GM21381 (cell line): ENCODE data around the gene TMEM200A.

Experiments used
- ATAC-seq: cut with Tn5 transposase; IDR thresholded peaks from one replicate; pipeline ENCODE4 v1.9.1; 2021; ENCODE audit warnings: mild to moderate bottlenecking, moderate library complexity; ENCODE audit not compliant: unreplicated experiment

The TMEM200A gene

GRCh38 chr6:130377371-130377770, 11.6 kb downstream of the TMEM200A start:
- ATAC-seq: no peak

GRCh38 chr6:130377915-130378314, 12.1 kb downstream of the TMEM200A start:
- no peak for ATAC-seq

DNA sequence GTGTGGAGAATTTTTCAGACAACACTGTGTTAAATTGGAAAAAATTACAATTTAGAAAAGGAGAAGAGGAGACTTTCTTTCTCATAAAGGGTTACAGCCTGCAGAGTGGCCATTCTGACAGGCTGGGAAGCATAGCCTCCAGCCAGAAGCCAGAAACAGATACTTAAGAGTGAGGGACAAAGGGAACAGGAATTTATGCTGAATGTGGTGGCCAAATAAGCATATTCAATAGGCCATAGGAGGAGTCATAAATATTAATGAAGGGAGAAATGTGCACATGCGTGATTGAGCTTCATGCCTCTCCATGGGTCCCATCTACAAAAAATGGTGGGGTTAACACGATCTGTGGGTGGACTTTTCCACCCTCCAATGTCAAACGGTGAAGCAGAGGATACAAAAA, 13.4 kb downstream of the TMEM200A start:
- no peak for ATAC-seq

- ATAC-seq: no peak
Measured at GRCh38 chr6:130381012-130381411, 15.2 kb downstream of the TMEM200A start.

GRCh38 chr6:130381459-130382380, 15.9 kb downstream of the TMEM200A start:
- no peak for ATAC-seq

DNA sequence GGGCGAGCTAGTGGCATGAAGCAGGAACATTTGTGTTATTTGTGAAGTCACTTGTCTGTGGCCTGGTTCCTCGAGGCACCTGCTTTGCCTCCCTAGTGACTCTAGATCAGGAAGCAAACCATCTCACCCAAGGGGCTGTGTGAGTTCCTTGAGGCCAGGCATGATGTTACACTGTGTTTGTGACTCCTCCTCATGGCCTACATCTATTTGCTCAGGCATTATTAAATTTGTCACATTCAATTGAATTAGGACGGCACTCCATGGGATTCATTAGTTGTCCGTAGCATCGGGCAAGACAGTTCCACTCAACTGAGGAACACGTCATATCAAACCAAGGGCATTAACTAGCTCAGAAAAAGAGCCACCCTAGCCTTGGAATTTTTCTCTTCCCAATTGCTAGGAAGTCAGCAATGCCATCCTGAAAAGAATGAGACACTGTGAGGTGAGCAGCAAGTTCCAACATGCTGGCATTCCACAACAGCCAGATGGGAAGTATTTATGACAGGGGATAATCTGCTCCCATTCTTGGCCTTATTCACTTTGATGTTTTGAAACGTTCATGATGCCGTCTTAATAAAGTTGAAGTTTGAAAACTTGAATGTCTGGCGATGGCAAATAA, 17.2 kb downstream of the TMEM200A start:
- ATAC-seq: no peak

GRCh38 chr6:130385064-130385695, 19.4 kb downstream of the TMEM200A start:
- ATAC-seq: no peak

GRCh38 chr6:130389142-130389541, 23.3 kb downstream of the TMEM200A start:
- ATAC-seq: no peak

GRCh38 chr6:130390890-130391289, 25.1 kb downstream of the TMEM200A start:
- no peak for ATAC-seq

DNA sequence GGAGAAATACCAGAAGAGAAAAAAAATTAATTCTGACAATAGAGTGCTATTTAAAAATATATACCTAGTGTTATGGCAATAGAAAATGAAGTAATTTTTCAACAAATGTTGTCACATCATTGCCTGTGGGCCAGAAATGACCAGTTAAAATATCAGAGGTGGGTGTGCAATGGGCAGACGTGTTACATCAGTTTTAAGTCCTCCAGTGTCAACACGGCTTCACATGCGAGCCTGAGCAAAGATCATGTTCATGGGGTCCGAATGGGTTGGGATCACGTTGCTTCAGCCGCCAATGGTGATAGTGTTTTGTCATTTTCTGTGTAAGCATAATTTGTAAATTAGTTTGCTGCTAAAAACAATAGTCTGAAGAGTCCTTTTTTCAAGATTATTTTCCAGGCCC, 27.5 kb downstream of the TMEM200A start:
- no peak for ATAC-seq

DNA sequence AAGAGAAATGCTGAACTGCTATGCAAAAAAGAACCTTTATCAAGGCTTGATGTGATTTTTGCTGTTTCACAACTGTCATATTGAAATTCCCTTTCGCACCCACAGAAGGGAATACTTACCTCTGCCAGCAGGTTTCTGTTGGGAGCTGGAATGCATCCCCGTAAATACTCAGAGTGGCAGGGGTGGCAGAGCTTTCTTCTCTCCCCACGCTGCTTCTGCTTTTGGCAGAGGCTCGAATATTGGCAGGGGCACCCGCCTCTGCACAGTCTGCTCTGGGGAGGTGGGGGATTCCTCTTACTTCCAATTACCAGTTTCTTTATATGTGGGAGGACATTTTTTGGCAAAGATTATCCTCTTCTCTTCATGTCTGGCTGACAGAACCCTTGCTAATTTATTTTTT, 28.4 kb downstream of the TMEM200A start:
- no peak for ATAC-seq

- no peak for ATAC-seq
Measured at GRCh38 chr6:130395164-130395563, 29.3 kb downstream of the TMEM200A start.

DNA sequence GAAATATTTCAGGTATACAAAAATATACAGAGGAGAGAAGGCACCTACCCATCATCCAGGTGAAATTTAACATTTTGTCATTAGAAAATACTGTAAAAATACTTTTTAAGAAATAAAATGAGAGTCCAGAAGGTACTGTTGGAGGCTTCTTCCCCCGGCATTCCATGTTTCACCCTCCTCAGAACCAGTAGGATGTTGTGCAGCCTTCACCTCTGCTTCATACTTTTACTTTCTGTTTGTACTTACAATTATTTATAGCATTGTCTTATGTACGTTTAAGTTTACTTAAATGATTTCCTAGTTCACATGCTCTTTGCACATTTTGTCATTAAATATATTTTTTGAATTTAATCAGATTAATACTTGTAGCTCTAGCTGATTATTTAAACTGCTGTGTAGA, 30.9 kb downstream of the TMEM200A start:
- ATAC-seq: no peak

- no peak for ATAC-seq
Measured at GRCh38 chr6:130405549-130405948, 39.7 kb downstream of the TMEM200A start.

- ATAC-seq: no peak
Measured at GRCh38 chr6:130407032-130407431, 41.2 kb downstream of the TMEM200A start.

DNA sequence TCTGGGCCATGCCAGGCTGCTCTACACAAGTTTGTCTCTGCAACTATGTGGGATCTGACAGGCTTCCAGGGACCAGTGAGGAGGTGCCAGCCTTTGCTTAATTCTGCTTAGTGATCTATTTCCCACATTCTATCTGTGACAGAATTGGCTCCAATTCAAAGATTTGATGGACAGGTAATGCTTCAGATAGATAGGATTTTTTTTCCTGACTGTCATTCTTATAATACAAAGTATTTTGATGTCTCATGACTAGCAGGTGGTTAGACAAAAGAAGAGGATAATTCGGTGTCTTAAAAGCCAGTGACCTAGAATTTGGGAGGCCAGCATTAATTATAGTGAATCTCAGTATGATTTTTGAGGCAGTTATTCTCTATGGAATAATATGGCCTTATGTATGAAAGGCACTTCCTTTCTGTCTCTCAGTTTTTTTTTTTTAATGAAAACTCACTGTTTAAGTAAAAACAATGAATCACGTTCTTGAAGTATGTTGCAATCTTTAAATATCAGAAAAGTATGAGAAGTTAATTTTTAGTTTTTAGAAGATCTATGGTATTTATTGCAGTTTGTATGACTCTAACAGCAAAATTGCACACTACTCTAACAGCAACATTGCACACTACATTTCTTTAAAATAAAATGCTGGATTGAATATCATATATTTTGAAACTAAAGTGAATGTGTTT, 43.7 kb downstream of the TMEM200A start:
- ATAC-seq: no peak

- ATAC-seq: no peak
Measured at GRCh38 chr6:130411481-130411880, 45.7 kb downstream of the TMEM200A start.

- ATAC-seq: no peak
Measured at GRCh38 chr6:130412556-130413290, 46.9 kb downstream of the TMEM200A start.

GRCh38 chr6:130417951-130418350, 52.1 kb downstream of the TMEM200A start:
- ATAC-seq: no peak

- ATAC-seq: no peak
Measured at GRCh38 chr6:130420911-130421310, 55.1 kb downstream of the TMEM200A start.

GRCh38 chr6:130421585-130421984, 55.8 kb downstream of the TMEM200A start:
- ATAC-seq: no peak
